ENCODE measurements around the gene OR52B2.

- no peak for TF ChIP-seq EZH2 (IDR thresholded peaks at IDR 0.05; ENCODE audit: borderline replicate concordance, low read depth, low read length, poor library complexity, severe bottlenecking)
- no peak for TF ChIP-seq CTCF (conservative IDR thresholded peaks at IDR 0.05; ENCODE audit: low read depth, low read length)
These were observed 13.3 kb downstream of the OR52B2 start for GRCh38 chr11:6156628-6157359.

Data from A673 (cell line).